ENCODE measurements around the gene MXD3.

MXD3 gene

GRCh38 chr5:177310757-177311391 lies 824 bp downstream of the MXD3 start:
- no peak for TF ChIP-seq EZH2 (IDR thresholded peaks at IDR 0.05; ENCODE audit: borderline replicate concordance, low read length)
- TF ChIP-seq, protein P1, sequence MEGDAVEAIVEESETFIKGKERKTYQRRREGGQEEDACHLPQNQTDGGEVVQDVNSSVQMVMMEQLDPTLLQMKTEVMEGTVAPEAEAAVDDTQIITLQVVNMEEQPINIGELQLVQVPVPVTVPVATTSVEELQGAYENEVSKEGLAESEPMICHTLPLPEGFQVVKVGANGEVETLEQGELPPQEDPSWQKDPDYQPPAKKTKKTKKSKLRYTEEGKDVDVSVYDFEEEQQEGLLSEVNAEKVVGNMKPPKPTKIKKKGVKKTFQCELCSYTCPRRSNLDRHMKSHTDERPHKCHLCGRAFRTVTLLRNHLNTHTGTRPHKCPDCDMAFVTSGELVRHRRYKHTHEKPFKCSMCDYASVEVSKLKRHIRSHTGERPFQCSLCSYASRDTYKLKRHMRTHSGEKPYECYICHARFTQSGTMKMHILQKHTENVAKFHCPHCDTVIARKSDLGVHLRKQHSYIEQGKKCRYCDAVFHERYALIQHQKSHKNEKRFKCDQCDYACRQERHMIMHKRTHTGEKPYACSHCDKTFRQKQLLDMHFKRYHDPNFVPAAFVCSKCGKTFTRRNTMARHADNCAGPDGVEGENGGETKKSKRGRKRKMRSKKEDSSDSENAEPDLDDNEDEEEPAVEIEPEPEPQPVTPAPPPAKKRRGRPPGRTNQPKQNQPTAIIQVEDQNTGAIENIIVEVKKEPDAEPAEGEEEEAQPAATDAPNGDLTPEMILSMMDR (IDR thresholded peaks at IDR 0.05; ENCODE audit: low read length): no peak
- H3K4me2 ChIP-seq (ENCODE audit: low read length): peak overlapping the region; percentile 97
- H3K9me2 ChIP-seq (ENCODE audit: low read depth, low read length): no peaks in the 10 kb centered on the region
- H3K9ac ChIP-seq (ENCODE audit: low read length): peak overlapping the region; percentile 89
- no peaks in the 10 kb centered on the region for H3K27me3 ChIP-seq (ENCODE audit: insufficient read depth, low read length)
- no peaks in the 10 kb centered on the region for H4K20me1 ChIP-seq (ENCODE audit: insufficient read depth, low read length)
- peaks cover 42% of the 10 kb centered on the region for H3K4me1 ChIP-seq (ENCODE audit: insufficient read depth, low read length, severe bottlenecking)
- H3K9me3 ChIP-seq (ENCODE audit: low read length): no peaks in the 10 kb centered on the region
- peak overlapping the region; percentile 87 for H3K4me3 ChIP-seq (ENCODE audit: low read depth, low read length, poor library complexity, severe bottlenecking)
- H3K27ac ChIP-seq (ENCODE audit: low read depth, low read length, poor library complexity, severe bottlenecking): peak overlapping the region; percentile 80
- peaks cover 32% of the 10 kb centered on the region for H3K36me3 ChIP-seq (ENCODE audit: insufficient read depth, low read length)
- H3F3A ChIP-seq (ENCODE audit: insufficient read depth, low read length): no peaks in the 10 kb centered on the region
- H2AFZ ChIP-seq (ENCODE audit: low read length): no peak overlapping the region
- no peaks in the 10 kb centered on the region for H3K79me2 ChIP-seq (ENCODE audit: insufficient read depth, low read length)

DNA sequence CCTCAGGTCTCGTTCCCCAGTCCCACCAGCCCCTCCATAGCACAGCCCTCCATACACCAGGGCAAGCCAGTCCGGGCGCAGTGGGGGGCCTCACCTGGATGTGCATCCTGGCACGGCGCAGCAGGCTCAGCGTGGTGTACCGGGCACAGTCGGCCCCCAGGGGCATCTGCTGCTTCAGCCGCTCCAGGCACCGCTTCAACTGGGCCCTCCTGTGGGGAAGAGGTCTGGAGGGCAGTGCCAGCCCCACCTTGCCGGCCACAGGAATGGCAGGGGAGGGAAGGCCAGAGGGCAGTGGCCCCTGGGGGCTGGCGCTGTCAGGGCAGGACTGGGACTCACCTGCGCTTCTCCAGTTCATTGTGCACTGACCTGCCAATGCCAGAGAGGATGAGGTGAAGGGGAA lies 1.4 kb downstream of the MXD3 start:
- Histone ChIP-seq H3K36me3 (ENCODE audit: insufficient read depth, low read length) (peaks cover 37% of the 10 kb centered on the region), H3K4me1 (ENCODE audit: insufficient read depth, low read length, severe bottlenecking) (peaks cover 47% of the 10 kb centered on the region), H3K79me2 (ENCODE audit: insufficient read depth, low read length) (no peaks in the 10 kb centered on the region), H3K4me2 (ENCODE audit: low read length) (peak overlapping the region; percentile 97), H3K27ac (ENCODE audit: low read depth, low read length, poor library complexity, severe bottlenecking) (peak overlapping the region; percentile 80), H3K9me2 (ENCODE audit: low read depth, low read length) (no peaks in the 10 kb centered on the region), H2AFZ (ENCODE audit: low read length) (no peak overlapping the region), H3F3A (ENCODE audit: insufficient read depth, low read length) (no peaks in the 10 kb centered on the region), H3K9ac (ENCODE audit: low read length) (peak overlapping the region; percentile 5; the same call in 1 of the 2 replicates), H3K27me3 (ENCODE audit: insufficient read depth, low read length) (no peaks in the 10 kb centered on the region), H4K20me1 (ENCODE audit: insufficient read depth, low read length) (no peaks in the 10 kb centered on the region), H3K9me3 (ENCODE audit: low read length) (no peaks in the 10 kb centered on the region), H3K4me3 (ENCODE audit: low read depth, low read length, poor library complexity, severe bottlenecking) (peak overlapping the region; percentile 87)
- TF ChIP-seq EZH2 (IDR thresholded peaks at IDR 0.05; ENCODE audit: borderline replicate concordance, low read length): no peak
- TF ChIP-seq, protein P1 (IDR thresholded peaks at IDR 0.05; ENCODE audit: low read length): no peak

DNA sequence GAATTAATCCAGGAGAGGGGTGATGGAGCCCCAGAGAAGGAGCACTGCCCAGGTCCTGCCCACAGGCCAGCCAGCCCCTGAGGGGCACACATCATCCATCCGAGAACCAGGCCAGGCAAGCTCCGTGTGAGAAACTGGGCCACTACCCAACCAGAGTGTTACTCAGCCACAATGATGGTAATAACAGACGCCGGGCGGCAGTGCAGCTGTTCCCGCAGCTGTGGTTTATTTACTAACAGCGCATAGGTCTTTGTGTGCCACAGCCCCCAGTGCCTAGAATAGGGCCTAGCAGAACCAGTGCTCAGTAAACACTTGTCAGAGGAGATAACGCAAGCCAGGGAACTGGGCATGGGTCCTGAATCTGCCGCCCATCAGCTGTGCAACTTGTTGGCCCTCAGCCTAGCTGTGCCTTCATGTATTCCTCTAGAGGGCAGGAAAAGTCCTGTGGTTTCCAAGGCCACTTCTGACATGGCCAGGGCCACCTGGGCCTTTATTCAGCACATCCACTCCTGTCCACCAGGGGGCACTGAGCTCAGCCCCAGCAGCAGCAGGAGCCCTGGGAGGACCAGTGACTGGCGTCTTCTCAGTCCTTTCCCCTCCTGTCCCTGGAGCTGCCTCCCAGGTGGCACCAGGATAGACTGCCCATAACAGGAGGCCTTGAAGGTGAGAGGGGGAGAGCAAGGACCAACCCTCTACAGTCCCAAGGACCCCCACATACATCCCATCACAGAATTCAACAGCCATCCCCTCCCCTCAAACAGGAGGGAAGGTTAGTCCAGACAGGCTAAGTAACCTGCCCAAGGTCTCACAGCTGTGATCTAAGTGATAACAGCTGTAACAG lies 2.1 kb downstream of the MXD3 start:
- H3F3A ChIP-seq (ENCODE audit: insufficient read depth, low read length): no peaks in the 10 kb centered on the region
- no peak for TF ChIP-seq EZH2 (IDR thresholded peaks at IDR 0.05; ENCODE audit: borderline replicate concordance, low read length)
- TF ChIP-seq, protein P1 (IDR thresholded peaks at IDR 0.05; ENCODE audit: low read length): peak; percentile 94
- H3K4me1 ChIP-seq (ENCODE audit: insufficient read depth, low read length, severe bottlenecking): peaks cover 55% of the 10 kb centered on the region
- H3K9ac ChIP-seq (ENCODE audit: low read length): no peak overlapping the region; the same call in 1 of the 2 replicates
- no peak overlapping the region for H2AFZ ChIP-seq (ENCODE audit: low read length)
- peak overlapping the region; percentile 80 for H3K27ac ChIP-seq (ENCODE audit: low read depth, low read length, poor library complexity, severe bottlenecking)
- H3K9me3 ChIP-seq (ENCODE audit: low read length): no peaks in the 10 kb centered on the region
- no peaks in the 10 kb centered on the region for H4K20me1 ChIP-seq (ENCODE audit: insufficient read depth, low read length)
- peak overlapping the region; percentile 97 for H3K4me2 ChIP-seq (ENCODE audit: low read length)
- H3K9me2 ChIP-seq (ENCODE audit: low read depth, low read length): no peaks in the 10 kb centered on the region
- peaks cover 5% of the 10 kb centered on the region for H3K79me2 ChIP-seq (ENCODE audit: insufficient read depth, low read length)
- H3K4me3 ChIP-seq (ENCODE audit: low read depth, low read length, poor library complexity, severe bottlenecking): peak overlapping the region; percentile 87
- peaks cover 44% of the 10 kb centered on the region for H3K36me3 ChIP-seq (ENCODE audit: insufficient read depth, low read length)
- H3K27me3 ChIP-seq (ENCODE audit: insufficient read depth, low read length): no peaks in the 10 kb centered on the region

Data from OCI-LY1 (cell line).